ENCODE data around the gene ITFG1. TPM values are rescaled to one million over a fixed set of nuclear protein-coding genes. Genes with fewer than 3 reads are reported as not detected.

ITFG1 gene
- polyA plus RNA-seq, 3 donors, result 130 to 137 (median 135) TPM

DNA sequence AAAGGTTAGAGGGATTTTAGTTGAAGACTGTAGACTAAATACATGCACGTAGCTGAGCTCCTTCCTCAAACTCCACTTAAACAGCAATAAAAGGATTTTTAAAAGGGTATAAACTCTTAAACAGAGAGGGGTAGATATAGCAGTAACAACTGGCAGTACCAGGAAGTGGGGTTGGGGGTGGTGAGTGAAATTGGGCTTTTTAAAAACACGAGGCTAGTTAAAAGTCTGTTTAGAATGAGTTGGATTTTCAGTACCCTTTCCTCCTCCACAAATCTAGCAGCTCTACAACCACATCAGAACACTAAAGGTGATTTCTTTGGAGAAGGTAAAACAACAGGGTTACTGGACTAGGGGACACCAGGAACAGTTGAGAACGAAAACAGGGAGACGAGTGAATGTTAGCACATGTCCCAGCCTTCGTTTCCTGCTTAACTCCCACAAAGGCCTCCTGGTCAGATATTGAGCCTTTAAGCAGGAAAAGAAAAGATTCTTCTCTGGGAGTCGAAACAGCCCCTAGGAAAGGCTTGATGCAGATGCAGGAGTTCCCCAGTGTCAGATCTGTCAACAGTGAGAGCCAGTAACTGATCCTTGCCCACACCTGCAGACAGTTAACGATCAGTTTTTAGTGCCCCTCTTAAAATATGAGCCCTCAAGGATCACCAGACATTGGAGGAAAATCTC is 331.0 kb downstream of the ITFG1 start:
- DNase-seq (ENCODE audit: low read depth in 3 of 3, low spot score in 2 of 3), result no peak

DNA sequence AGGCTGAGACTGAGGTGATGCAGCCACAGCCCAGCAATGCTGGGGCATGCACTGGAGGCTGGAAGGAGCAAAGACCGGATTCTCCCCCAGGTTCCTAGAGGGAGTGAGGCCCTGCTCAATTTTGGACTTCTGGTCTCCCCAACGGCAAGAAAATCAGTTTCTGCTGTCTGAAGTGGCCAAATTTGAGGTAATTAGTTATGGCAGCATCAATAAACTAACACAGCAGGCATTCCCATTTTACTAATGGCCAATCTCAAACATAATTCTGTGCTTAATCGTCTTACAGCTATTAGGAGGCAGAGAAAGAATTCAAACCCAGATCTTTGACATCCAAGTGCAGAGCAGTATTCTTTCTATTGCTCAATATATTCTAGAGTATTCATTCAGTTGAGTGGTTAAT is 333.3 kb downstream of the ITFG1 start:
- no peak for DNase-seq (ENCODE audit: low read depth in 3 of 3, low spot score in 2 of 3)

DNA sequence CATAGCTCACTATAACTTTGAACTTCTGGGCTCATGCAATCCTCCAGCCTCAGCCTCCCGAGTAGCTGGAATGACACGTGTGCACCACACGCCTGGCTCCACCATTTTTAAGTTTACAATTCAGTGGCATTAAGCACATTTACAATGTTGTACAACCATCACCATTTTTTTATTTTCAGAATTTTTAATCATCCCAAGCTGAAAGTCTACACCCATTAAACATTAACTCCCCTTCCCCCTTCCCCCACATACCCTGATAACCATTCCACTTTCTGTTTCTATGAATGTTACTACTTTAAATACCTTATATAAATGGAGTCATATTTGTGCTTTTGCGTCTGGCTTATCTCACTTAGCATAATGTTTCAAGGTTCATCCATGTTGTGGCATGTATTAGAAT is 335.1 kb downstream of the ITFG1 start:
- DNase-seq (ENCODE audit: low read depth in 3 of 3, low spot score in 2 of 3), result no peak

DNA sequence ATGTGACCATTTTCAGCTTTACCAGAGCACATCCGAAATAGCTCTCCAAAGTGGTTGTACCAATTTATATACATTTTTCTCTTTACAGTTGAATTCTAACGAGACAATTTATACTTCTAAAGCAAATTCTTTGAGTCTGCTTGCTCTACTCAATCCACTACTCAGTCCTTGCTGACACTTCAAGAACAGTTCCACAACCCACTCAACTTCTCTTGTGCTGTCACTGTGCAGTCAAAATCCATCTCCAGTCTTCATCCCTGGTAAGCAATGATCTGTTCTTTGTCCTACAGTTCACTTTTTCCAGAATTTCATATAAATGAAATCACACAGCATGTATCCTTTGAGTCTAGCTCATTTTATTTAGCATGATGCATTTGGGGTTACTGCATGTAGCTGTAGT is 347.7 kb downstream of the ITFG1 start:
- no peak for DNase-seq (ENCODE audit: low read depth in 3 of 3, low spot score in 2 of 3)

DNA sequence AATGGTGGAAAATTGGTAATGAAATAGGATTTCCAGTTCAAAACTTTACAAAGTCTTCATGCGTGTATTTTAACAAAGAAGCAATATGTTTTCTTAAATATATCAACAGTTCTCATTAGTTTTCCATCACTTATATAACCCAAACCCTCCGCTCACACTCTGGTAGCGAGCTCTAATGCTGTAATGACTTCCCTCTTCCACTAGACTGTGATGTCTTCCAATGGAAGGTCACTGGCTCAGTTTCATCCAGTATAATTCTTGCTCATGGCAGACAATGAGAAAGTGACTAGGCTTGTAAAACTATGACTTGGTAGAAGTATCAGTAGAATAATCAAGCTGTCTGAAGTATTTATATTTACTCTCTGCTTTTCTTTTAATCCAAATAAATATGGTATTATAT is 349.9 kb downstream of the ITFG1 start:
- DNase-seq (ENCODE audit: low read depth in 3 of 3, low spot score in 2 of 3), result no peak

DNA sequence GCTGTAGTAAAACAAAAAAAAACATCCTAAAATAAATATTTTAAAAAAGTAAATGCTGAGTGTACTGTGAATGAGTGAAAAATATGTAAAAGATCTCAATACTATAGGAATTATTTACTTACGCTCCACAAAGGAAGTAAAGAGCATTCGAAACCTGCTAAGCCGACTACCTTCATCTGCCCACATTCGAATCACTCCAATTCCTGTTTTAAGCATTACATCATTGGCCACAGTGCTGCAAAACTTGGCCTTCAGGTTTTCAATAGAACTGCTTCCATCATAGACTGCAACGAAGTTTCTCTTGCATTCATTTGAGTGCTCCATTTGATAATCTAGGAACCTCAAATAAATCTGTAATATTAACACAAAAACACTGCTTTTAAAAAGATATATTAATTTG is 351.5 kb downstream of the ITFG1 start:
- DNase-seq (ENCODE audit: low read depth in 3 of 3, low spot score in 2 of 3), result no peak

Other genes starting within 250 kb of the ITFG1 start
- gene PHKB, start 268 bp upstream of the ITFG1 start, polyA plus RNA-seq (ENCODE audit: insufficient read length in 3 of 3), result 10 to 100 TPM; 79.9 to 87.6 (median 85.1) TPM

Measured in right renal cortex interstitium (tissue), 3 donors.